DND-41 (cell line): ENCODE results near the gene CRYM.

Experiments used
- ATAC-seq: fragments of 200-7000 bp; cut with Tn5 transposase; 3 replicates; pipeline ENCODE4 v1.9.1; 2021; ENCODE audit warnings: low read depth; ENCODE audit not compliant: insufficient read depth
- DNase-seq: peaks from one replicate; pipeline ENCODE4 v3.0.0-alpha.2; 2020
- H2AFZ ChIP-seq: 2 replicates; pipeline ENCODE4 v1.6.0; 2012; ENCODE audit warnings: low read depth, low read length
- H3K27ac ChIP-seq: 2 replicates; pipeline ENCODE4 v1.5.1; 2012; ENCODE audit warnings: low read length, inconsistent platforms
- H3K27me3 ChIP-seq: fragments of 200-600 bp; sonication (generic); 2 replicates; pipeline ENCODE4 v1.6.0; 2012; ENCODE audit warnings: low read length, mild to moderate bottlenecking, inconsistent platforms; ENCODE audit not compliant: insufficient read depth, poor library complexity
- H3K36me3 ChIP-seq: 2 replicates; pipeline ENCODE4 v1.5.1; 2012; ENCODE audit warnings: low read length, inconsistent platforms; ENCODE audit not compliant: insufficient read depth
- H3K4me1 ChIP-seq: 2 replicates; pipeline ENCODE4 v1.5.1; 2012; ENCODE audit warnings: mild to moderate bottlenecking, low read length; ENCODE audit not compliant: insufficient read depth
- H3K4me2 ChIP-seq: 2 replicates; pipeline ENCODE4 v1.6.0; 2012; ENCODE audit warnings: mild to moderate bottlenecking, moderate library complexity, low read length, inconsistent platforms; ENCODE audit not compliant: insufficient read depth
- H3K4me3 ChIP-seq, 2 experiments: fragments of 200-600 bp in 1 of 2; shearing (Covaris generic) in 1 of 2; 2 replicates each; pipeline ENCODE4 v1.5.1; 2012 to 2016; ENCODE audit warnings: inconsistent platforms in 2 of 2, low read length in 2 of 2, mild to moderate bottlenecking in 2 of 2, low read depth in 1 of 2, moderate library complexity in 1 of 2
- H3K79me2 ChIP-seq: 2 replicates; pipeline ENCODE4 v1.6.0; 2012; ENCODE audit warnings: low read length, inconsistent platforms; ENCODE audit not compliant: insufficient read depth
- H3K9ac ChIP-seq: 2 replicates; pipeline ENCODE4 v1.6.0; 2012; ENCODE audit warnings: low read depth, mild to moderate bottlenecking, inconsistent platforms, low read length, moderate library complexity
- H3K9me3 ChIP-seq: 2 replicates; pipeline ENCODE4 v1.5.1; 2012; ENCODE audit warnings: low read length, moderate library complexity, mild to moderate bottlenecking, inconsistent platforms; ENCODE audit not compliant: insufficient read depth, severe bottlenecking
- H4K20me1 ChIP-seq: 2 replicates; pipeline ENCODE4 v1.6.0; 2012; ENCODE audit warnings: low read length; ENCODE audit not compliant: insufficient read depth
- CTCF ChIP-seq: IDR thresholded peaks from 2 replicates; pipeline ENCODE4 v1.5.1; 2012; ENCODE audit warnings: borderline replicate concordance, low read length, moderate library complexity, mild to moderate bottlenecking; ENCODE audit not compliant: poor library complexity, severe bottlenecking; ENCODE audit errors: extremely low read depth
- EZH2 ChIP-seq: IDR thresholded peaks from 3 replicates; pipeline ENCODE4 v1.6.1; 2012; ENCODE audit warnings: borderline replicate concordance, low read depth, mild to moderate bottlenecking, moderate library complexity, low read length, inconsistent platforms; ENCODE audit not compliant: severe bottlenecking

CRYM gene

GRCh38 chr16:21267298-21267697 lies 10.8 kb downstream of the CRYM start:
- no peaks in the 10 kb centered on the region for H3K9me3 ChIP-seq
- no peak for DNase-seq
- no peaks in the 10 kb centered on the region for H3K4me1 ChIP-seq
- H3K27ac ChIP-seq = no peak overlapping the region
- no peaks in the 10 kb centered on the region for H3K36me3 ChIP-seq
- H2AFZ ChIP-seq = no peak overlapping the region
- H3K9ac ChIP-seq = no peak overlapping the region
- H3K27me3 ChIP-seq = no peaks in the 10 kb centered on the region
- no peak overlapping the region for H3K4me3 ChIP-seq
- no peak for ATAC-seq
- TF ChIP-seq EZH2 = no peak
- H3K79me2 ChIP-seq = no peaks in the 10 kb centered on the region
- no peaks in the 10 kb centered on the region for H4K20me1 ChIP-seq
- no peak overlapping the region for H3K4me2 ChIP-seq

DNA sequence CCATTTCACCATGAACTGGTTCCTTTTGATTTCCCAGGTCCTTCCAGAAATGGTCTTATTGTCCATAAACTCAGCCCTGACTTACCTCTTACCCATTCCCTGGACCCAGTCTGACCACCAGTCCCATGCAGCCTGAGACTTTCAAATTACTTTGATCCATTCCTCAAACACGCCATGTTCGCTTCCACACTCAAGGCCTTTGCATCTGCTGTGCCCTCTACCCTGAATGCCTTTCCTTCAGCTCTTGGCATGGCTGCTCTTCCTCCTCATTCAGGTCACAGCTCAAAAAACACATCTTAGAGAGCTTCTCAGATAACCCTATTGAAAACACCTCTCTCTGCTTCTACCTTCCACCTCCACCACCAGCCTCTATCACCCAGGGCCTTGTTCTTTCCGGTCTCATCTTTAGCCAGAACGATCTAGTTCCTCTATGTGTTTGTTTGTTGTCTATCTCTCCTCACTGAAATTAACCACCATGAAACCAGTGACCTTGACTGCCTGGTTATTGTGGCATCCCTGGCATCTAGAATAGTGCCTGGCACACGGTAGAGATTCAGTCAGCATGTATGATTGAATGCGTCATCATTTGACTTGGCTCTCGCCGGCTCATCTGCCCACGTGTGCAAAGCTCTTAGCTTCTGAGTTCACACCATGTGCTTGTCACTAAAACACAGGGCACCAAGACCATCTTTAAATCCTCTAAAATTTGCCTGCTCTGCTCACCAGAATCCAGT lies 12.8 kb downstream of the CRYM start:
- no peaks in the 10 kb centered on the region for H3K79me2 ChIP-seq
- no peak overlapping the region for H2AFZ ChIP-seq
- no peak overlapping the region for H3K4me2 ChIP-seq
- H3K9ac ChIP-seq = no peak overlapping the region
- no peak overlapping the region for H3K4me3 ChIP-seq
- H3K4me1 ChIP-seq = no peaks in the 10 kb centered on the region
- H3K27ac ChIP-seq = no peak overlapping the region
- no peaks in the 10 kb centered on the region for H4K20me1 ChIP-seq
- no peak for TF ChIP-seq CTCF
- no peak for TF ChIP-seq EZH2
- DNase-seq (no peak), ATAC-seq (no peak)
- no peaks in the 10 kb centered on the region for H3K9me3 ChIP-seq
- no peaks in the 10 kb centered on the region for H3K36me3 ChIP-seq
- H3K27me3 ChIP-seq = no peaks in the 10 kb centered on the region

- DNase-seq (no peak), ATAC-seq (no peak)
- no peak overlapping the region for H3K9ac ChIP-seq
- no peak overlapping the region for H3K4me2 ChIP-seq
- no peaks in the 10 kb centered on the region for H3K9me3 ChIP-seq
- no peaks in the 10 kb centered on the region for H3K4me1 ChIP-seq
- TF ChIP-seq EZH2 (no peak), CTCF (no peak)
- H3K79me2 ChIP-seq = no peaks in the 10 kb centered on the region
- H3K27me3 ChIP-seq = no peaks in the 10 kb centered on the region
- H4K20me1 ChIP-seq = no peaks in the 10 kb centered on the region
- no peaks in the 10 kb centered on the region for H3K36me3 ChIP-seq
- no peak overlapping the region for H2AFZ ChIP-seq
- H3K4me3 ChIP-seq = no peak overlapping the region
- no peak overlapping the region for H3K27ac ChIP-seq
These were observed 13.5 kb downstream of the CRYM start for GRCh38 chr16:21264571-21265036.

DNA sequence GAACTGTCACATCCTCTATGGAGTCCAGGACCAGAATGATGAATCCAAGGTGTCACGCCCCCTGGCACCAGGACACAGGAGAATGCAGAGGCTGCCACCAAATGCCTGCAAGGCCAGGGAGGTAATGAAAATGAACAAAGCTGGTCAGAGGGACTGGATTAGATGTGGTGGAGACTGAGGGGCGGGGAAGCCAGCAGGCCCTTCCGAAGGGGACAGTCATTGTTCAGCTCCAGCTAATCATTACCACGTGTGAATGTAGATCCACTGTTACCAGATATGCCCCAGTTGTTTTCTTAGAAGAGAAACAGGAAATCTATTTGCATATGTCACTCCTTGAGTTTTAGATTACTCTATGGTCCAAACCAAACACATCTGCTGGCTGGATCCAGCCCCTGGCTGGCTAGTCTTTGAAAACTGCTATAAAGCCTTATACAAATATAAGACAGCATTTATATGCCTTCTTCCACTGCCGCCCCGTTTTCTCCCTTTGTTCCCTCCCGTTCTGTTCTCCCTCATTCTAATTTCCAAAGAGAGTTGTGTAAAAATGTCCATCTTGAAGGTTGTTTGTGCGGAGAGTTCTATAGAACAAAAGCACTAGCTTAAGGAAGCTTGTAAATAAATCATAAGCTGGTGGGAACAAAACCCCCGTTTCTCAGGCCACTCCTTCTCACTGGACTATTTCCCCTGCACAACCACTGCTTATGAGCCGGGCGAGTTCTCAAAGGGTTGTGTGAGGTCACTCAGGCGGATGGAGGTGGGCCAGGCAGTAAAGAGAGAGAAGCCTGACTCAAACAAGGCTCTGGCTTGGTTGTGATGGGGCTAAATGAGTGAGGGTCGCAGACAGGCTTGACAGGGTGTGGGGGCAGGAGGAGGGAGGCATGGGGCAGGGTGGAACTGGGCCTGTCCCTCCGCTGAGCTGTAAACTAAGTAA lies 14.2 kb downstream of the CRYM start:
- DNase-seq (no peak), ATAC-seq (no peak)
- no peak overlapping the region for H3K4me3 ChIP-seq
- no peaks in the 10 kb centered on the region for H3K36me3 ChIP-seq
- H3K79me2 ChIP-seq = no peaks in the 10 kb centered on the region
- H3K4me1 ChIP-seq = no peaks in the 10 kb centered on the region
- H3K27me3 ChIP-seq = no peaks in the 10 kb centered on the region
- no peak overlapping the region for H2AFZ ChIP-seq
- H3K9ac ChIP-seq = no peak overlapping the region
- no peak for TF ChIP-seq CTCF
- no peak for TF ChIP-seq EZH2
- H3K4me2 ChIP-seq = no peak overlapping the region
- H3K27ac ChIP-seq = no peak overlapping the region
- H3K9me3 ChIP-seq = no peaks in the 10 kb centered on the region
- no peaks in the 10 kb centered on the region for H4K20me1 ChIP-seq
